ENCODE data around the gene MMP2.

Gene MMP2

DNA sequence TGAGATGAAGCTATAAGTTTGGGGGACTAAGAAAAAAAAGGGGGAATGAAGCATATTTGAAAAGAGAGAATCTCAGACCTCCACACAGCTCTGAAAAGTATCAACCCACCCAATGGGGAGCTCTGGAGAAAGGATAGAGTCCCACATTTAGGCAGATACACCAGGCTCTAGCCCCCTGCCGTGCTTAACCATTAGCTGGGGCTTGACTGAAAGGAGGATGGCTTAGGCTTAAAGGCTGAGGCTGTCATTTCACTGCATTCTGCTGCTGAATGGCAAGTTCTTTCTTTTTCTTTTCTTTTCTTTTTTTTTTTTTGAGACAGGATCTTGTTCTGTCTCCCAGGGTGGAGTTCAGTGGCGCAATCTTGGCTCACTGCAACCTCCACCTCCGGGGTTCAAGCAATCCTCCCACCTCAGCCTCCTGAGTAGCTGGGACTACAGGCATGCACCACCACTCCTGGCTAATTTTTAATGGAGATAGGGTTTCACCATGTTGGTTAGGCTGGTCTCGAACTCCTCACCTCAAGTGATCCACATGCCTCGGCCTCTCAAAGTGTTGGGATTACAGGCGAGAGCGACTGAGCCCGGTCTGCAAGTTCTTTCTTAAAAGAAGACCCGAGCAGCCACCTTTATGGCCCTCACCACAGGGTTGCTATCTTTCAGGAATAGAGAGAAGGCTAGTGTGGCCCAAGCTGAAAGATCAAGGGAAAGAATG, 9.0 kb upstream of the MMP2 start:
- no peak for DNase-seq

DNA sequence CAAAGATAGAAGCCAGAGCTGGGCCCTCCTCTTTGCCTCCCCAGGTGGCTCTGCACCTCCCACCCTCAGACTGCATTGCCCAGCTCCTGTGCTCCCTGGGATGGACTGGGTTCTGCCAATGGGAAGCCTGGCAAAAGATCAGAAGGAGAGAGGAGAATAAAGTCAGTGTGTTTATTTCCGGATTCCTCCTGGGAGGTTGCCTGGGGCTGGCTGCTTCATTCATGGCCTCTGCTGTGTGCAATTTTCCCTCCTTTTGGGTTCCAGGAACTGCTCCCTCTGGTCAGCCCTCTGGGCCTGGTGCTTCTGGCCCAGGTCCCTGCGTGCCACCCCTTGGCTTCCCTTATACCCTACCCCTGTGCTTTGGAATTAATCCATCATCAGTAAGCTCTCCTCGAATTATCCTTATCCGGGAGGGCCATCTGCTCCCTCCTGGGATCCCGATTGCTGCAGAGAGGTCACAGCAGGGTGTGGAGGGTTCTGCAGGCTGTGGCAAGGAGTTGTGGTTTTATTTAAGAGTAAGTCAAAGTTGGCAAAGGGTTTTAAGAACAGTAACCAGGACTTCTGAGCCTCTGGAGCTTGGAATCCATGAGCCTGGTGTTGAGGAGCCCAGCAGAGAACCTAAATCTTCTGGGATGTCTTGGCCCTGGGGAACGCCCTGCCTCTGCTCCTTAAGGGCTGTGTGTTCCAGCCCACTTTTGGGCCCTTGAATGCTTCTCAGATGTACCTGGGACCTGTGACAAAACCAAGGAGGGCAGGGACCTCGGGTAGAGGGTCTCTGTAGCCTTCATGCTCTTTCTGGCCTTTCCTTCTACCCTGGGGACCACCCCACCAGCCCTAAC, 8.2 kb upstream of the MMP2 start:
- no peak for DNase-seq

GRCh38 chr16:55471448-55472097, 7.4 kb upstream of the MMP2 start:
- DNase-seq: no peak

GRCh38 chr16:55473587-55473986, 5.4 kb upstream of the MMP2 start:
- DNase-seq: no peak

- no peak for DNase-seq
These were observed 4.2 kb upstream of the MMP2 start for GRCh38 chr16:55474821-55475220.

- no peak for DNase-seq
These were observed 3.1 kb upstream of the MMP2 start for GRCh38 chr16:55475919-55476318.

DNA sequence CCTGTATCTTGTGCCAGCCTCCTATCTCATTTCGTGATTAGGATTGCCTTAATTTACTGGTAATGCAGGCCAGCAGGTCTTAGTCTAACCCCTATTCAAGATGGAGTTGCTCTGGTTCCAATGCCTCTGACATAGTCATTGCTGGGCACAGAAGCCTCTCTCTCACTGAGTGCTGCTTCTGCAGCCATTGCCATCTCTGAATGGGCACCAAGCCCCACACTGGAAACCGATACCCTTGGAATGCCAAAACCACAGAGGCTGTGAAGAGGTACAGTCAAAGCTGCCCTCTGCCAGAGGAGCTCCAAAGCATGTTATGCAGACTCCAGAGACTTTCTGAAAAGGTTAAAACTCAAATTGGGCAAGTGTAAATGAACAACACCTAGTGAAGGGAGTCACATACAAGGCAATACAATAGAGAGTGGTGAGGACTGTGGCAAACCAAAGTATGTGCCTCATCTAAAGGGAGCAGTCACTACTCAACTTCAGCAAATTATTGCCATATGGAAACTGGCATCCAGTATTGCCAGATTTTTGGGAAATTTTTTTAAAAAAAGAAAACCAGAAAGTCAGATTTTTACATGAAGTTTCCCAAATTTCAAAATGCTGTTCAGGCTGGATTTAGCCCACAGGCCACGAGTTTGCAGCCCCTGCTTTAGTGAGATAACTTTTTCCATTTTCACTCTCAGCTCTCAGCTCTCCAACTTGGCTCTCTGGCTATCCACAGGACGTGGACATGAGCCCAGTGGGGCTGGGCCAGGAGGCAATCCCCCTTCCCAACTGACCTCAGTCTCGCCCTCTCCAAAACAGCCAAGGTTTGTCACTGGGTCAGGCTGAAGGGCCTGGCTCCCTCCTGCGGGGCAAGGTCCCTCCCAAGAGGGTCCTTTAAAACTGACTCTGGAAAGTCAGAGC, 2.1 kb upstream of the MMP2 start:
- no peak for DNase-seq

GRCh38 chr16:55477736-55478135, 1.3 kb upstream of the MMP2 start:
- DNase-seq: no peak

GRCh38 chr16:55479430-55480140, 587 bp downstream of the MMP2 start:
- no peak for DNase-seq

- DNase-seq: no peak
These were observed 1.2 kb downstream of the MMP2 start for GRCh38 chr16:55480228-55480655.

- no peak for DNase-seq
These were observed 2.0 kb downstream of the MMP2 start for GRCh38 chr16:55481023-55481422.

- DNase-seq: no peak
These were observed 3.1 kb downstream of the MMP2 start for GRCh38 chr16:55482056-55482455.

DNA sequence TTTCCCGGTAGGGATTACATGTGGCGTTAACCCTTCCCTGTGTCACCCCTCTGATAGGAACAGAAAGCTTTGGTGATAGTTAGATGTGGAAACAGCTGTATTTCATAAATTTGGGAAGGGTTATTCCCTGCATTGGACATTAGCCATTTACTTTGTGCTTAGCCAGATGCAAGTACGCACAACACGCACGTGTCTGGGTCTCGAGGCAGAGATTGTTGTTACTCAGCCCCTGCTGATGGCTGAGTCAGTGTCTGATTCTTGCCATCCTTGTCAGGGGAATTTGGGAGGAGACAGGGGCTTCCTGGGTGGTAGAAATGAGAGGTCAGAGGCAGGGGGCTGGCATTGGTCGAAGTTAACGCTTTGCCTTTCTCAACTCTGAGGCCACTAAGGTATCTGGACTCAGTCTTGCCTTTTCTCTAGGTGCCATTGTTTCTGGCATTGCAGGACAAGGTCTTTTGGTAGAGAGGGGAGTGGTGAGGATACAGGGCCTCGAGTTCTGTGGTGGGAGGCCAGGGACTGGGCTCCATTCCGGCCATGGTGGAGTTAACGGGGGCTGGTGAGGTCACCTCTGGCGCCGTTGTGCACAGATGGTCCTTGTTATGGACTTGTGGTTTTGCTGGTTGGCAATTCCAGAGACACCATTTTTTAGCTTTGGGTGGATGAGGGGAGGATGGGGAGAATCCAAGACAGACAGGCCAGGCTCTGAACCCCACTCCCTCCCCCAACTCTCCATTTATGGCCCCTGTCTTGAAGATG, 8.2 kb downstream of the MMP2 start:
- DNase-seq: no peak

GRCh38 chr16:55488306-55488705, 9.3 kb downstream of the MMP2 start:
- no peak for DNase-seq

- no peak for DNase-seq
These were observed 10.3 kb downstream of the MMP2 start for GRCh38 chr16:55489119-55489955.

DNA sequence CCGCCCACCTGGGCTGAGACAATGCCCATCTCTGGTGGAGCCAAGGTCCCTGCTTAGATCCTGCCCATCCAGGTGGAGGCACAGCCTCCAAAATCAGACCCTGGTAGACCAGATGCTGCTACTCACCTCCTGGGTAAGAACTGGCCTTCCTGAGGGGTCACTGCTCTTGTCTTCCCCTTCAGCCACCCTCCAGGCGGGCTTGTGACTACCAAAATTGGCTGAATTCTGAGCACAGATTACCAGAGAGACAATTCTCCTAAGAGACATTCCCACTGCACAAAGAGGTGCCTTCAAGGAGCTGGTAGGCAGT, 10.9 kb downstream of the MMP2 start:
- no peak for DNase-seq

DNA sequence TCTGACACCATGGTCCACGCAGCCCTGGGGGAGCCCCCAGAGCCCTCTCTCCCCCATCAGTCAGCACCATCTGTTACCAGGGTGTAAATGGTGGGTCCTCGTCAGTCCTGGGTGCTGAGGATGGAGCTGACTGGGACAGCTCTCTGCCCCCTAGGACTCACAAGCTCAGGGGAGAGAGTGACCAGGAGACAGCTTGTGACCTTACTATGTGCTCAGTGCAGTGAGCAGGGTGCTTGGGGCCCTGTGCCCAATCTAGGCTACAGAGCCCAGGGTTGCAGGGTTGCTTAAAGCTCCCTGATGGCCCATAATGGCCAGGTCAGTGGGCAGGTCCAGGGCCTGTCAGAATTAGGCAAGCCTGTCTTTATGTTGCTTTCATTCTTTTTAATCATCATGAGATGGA, 11.3 kb downstream of the MMP2 start:
- DNase-seq: no peak

GRCh38 chr16:55491691-55492090, 12.7 kb downstream of the MMP2 start:
- no peak for DNase-seq

GRCh38 chr16:55492756-55493380, 13.9 kb downstream of the MMP2 start:
- DNase-seq: no peak

DNA sequence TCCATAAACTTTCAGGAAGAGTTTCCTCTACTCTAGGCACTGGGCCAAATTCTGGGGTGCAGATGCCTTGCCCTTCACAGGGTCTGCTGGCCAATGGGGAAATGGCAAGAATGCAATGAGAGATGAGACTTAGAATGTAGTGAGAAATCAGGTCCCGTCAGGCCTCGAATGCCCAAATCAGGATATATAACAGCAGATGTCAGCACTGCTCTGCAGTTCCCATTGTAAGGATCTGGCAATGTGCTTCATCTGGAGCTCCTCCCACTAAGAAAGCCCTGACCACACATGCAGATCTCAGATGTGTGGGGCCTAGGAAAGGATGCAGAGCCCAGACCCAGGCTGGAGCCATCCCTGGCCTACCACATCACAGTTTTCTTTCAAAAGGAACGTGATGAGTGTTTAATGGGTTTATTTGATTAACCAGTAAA, 16.0 kb downstream of the MMP2 start:
- DNase-seq: no peak

Data from stimulated activated CD4-positive, alpha-beta T cell treated with anti-CD3 and anti-CD28 coated beads, Interleukin-4, amount 100 ng/mL, for 4 hours (primary cell).